Thyroid gland (tissue), 4 donors: ENCODE data around the gene RPTOR.

Source experiments
- POLR2A ChIP-seq, 2 donors: fragments of 450-650 bp; IDR thresholded peaks; one replicate each; pipeline ENCODE4 v1.6.1; 2017; ENCODE audit warnings: antibody characterized with exemption in 2 of 2, mild to moderate bottlenecking in 2 of 2, moderate library complexity in 1 of 2
- TF ChIP-seq, protein P1 (sequence below), 6 experiments: fragments of 200-600 bp in 3 of 6; fragments of 450-650 bp in 3 of 6; sonication (generic) in 3 of 6; IDR thresholded peaks; one replicate each; pipeline ENCODE4 v1.5.1; 2016 to 2019; ENCODE audit warnings: antibody characterized with exemption in 6 of 6, mild to moderate bottlenecking in 2 of 6, inconsistent platforms in 1 of 6, moderate library complexity in 1 of 6

GRCh38 chr17:80998748-80999535 lies 454.3 kb downstream of the RPTOR start:
- TF ChIP-seq, protein P1, sequence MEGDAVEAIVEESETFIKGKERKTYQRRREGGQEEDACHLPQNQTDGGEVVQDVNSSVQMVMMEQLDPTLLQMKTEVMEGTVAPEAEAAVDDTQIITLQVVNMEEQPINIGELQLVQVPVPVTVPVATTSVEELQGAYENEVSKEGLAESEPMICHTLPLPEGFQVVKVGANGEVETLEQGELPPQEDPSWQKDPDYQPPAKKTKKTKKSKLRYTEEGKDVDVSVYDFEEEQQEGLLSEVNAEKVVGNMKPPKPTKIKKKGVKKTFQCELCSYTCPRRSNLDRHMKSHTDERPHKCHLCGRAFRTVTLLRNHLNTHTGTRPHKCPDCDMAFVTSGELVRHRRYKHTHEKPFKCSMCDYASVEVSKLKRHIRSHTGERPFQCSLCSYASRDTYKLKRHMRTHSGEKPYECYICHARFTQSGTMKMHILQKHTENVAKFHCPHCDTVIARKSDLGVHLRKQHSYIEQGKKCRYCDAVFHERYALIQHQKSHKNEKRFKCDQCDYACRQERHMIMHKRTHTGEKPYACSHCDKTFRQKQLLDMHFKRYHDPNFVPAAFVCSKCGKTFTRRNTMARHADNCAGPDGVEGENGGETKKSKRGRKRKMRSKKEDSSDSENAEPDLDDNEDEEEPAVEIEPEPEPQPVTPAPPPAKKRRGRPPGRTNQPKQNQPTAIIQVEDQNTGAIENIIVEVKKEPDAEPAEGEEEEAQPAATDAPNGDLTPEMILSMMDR (IDR thresholded peaks at IDR 0.05) = no peak
- TF ChIP-seq POLR2A (IDR thresholded peaks at IDR 0.05) = no peak
